GM12891 (cell line): Measurements from ENCODE around the gene TSEN54.

Experiments used
- POLR2A ChIP-seq: IDR thresholded peaks from 2 replicates; pipeline ENCODE4 v1.6.1; 2011; ENCODE audit warnings: low read depth, low read length, control low read depth
- POLR2AphosphoS5 ChIP-seq: IDR thresholded peaks from 2 replicates; pipeline ENCODE4 v1.6.1; 2011; ENCODE audit warnings: low read depth, low read length, control low read depth
- TAF1 ChIP-seq: IDR thresholded peaks from 2 replicates; pipeline ENCODE4 v1.6.1; 2011; ENCODE audit warnings: low read depth, low read length, control low read depth

DNA sequence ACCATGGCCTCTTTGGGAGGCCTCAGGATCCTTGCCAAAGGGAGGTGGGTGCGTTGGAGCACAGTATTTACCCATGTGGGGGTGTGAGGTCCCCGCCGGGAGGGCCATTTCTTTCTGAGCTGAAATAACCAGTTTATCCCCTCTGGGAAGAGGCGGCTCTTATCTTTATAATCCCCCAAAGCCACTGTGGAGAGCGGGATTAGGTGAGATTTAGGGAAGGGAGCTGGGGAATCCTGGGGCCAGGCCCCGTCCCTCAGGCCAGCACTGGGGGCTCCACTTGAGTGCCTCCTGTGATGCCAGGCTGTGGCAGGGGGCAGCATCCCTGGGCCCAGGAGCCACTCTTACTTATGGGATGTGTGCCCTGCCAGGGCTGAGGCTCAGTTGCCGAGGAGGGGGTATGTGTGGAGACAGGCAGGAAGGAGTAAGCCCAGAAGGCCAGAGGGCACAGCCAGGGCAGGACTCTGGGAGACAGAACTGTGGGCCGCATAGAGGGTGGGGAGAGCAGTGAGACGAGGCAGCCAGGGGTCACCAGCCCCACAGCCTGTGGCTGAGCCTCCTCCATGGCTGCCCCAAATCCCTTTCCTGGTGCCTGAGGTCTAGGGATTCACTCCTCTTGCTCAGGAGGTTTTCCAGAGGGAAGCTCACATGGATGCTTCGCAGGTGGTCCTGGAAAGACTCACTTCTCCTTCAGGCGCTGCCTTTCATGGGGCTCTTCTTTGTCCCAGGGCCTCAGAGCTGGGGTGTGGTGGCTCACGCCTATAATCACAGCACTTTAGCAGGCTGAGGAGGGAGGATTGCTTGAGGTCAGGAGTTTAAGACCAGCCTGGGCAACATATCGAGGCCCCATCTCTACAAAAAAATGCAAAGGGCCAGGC is 34.9 kb upstream of the TSEN54 start:
- TF ChIP-seq POLR2A (no peak), TAF1 (no peak), POLR2AphosphoS5 (no peak)
